GM23248 (cell line): ENCODE results near the gene ALK. TPM values are rescaled to one million over a fixed set of nuclear protein-coding genes. Genes with fewer than 3 reads are reported as not detected.

Experiments used
- DNase-seq: peaks from one replicate; pipeline ENCODE4 v3.0.0-alpha.2; 2015
- H2AFZ ChIP-seq: fragments of 200-600 bp; sonication (generic); 2 replicates; pipeline ENCODE4 v1.6.1; 2016; ENCODE audit warnings: antibody characterized with exemption
- H3F3A ChIP-seq: fragments of 200-600 bp; sonication (generic); 2 replicates; pipeline ENCODE4 v1.6.1; 2016; ENCODE audit warnings: mild to moderate bottlenecking, antibody characterized with exemption, mixed run types; ENCODE audit not compliant: insufficient read depth
- H3K27ac ChIP-seq: fragments of 200-600 bp; sonication (generic); 2 replicates; pipeline ENCODE4 v1.5.1; 2016; ENCODE audit warnings: mild to moderate bottlenecking
- H3K27me3 ChIP-seq: fragments of 200-600 bp; sonication (generic); replicated peaks from 2 replicates; pipeline ENCODE4 v1.6.1; 2016; ENCODE audit warnings: mild to moderate bottlenecking; ENCODE audit not compliant: insufficient read depth
- H3K36me3 ChIP-seq: fragments of 200-600 bp; sonication (generic); 2 replicates; pipeline ENCODE4 v1.6.1; 2016; ENCODE audit warnings: low read depth, mild to moderate bottlenecking
- H3K4me1 ChIP-seq: fragments of 200-600 bp; sonication (generic); 2 replicates; pipeline ENCODE4 v1.6.1; 2016; ENCODE audit warnings: mild to moderate bottlenecking; ENCODE audit not compliant: insufficient read depth
- H3K4me2 ChIP-seq: fragments of 200-600 bp; sonication (generic); one replicate; pipeline ENCODE4 v1.6.1; 2016; ENCODE audit warnings: mild to moderate bottlenecking; ENCODE audit not compliant: unreplicated experiment
- H3K4me3 ChIP-seq: fragments of 200-600 bp; sonication (generic); 2 replicates; pipeline ENCODE4 v1.5.1; 2016; ENCODE audit warnings: mild to moderate bottlenecking
- H3K79me2 ChIP-seq: fragments of 200-600 bp; sonication (generic); 2 replicates; pipeline ENCODE4 v1.6.1; 2016; ENCODE audit warnings: mild to moderate bottlenecking; ENCODE audit not compliant: insufficient read depth
- H3K9ac ChIP-seq: fragments of 200-600 bp; sonication (generic); 2 replicates; pipeline ENCODE4 v1.6.1; 2016; ENCODE audit warnings: mild to moderate bottlenecking
- H3K9me2 ChIP-seq: fragments of 200-600 bp; sonication (generic); 2 replicates; pipeline ENCODE4 v1.6.1; 2016; ENCODE audit warnings: mixed run types, mild to moderate bottlenecking, moderate library complexity; ENCODE audit not compliant: insufficient read depth
- H3K9me3 ChIP-seq: fragments of 200-600 bp; sonication (generic); one replicate; pipeline ENCODE4 v1.6.1; 2017; ENCODE audit warnings: low read depth
- H4K20me1 ChIP-seq: fragments of 200-600 bp; sonication (generic); 2 replicates; pipeline ENCODE4 v1.6.0; 2016; ENCODE audit not compliant: insufficient read depth
- EZH2 ChIP-seq: fragments of 200-600 bp; sonication (generic); IDR thresholded peaks from 2 replicates; pipeline ENCODE4 v1.6.1; 2018; ENCODE audit warnings: antibody characterized with exemption, mild to moderate bottlenecking; ENCODE audit not compliant: insufficient read depth, poor library complexity, severe bottlenecking
- EZH2phosphoT487 ChIP-seq: fragments of 200-600 bp; sonication (generic); IDR thresholded peaks from 2 replicates; pipeline ENCODE4 v1.6.1; 2018; ENCODE audit warnings: antibody characterized with exemption, moderate library complexity, mild to moderate bottlenecking, low read depth; ENCODE audit not compliant: insufficient read depth
- WGBS, 2 experiments: methylation state at CpG; one replicate each; pipeline ENCODE4 v1.1.6; 2015 to 2017; ENCODE audit warnings: low lambda C conversion rate in 2 of 2, low coverage in 1 of 2; ENCODE audit errors: missing lambda C conversion rate in 2 of 2; 5-methylcytosine and 5-hydroxymethylcytosine counted together
- in situ Hi-C: fragments of 300-500 bp; cut with MboI; formaldehyde crosslinking; loops from 2 replicates; pipeline ENCODE4 v1.15.0; 2020
- polyA plus RNA-seq: library from polyadenylated mRNA; unstranded; fragments of >200 nt; fragmentation: Nextera tagmentation; extraction: Ambion mirVana; gene quantifications from 2 replicates; pipeline ENCODE4 v1.2.1, GENCODE V29; 2016
- total RNA-seq: library from RNA; depleted of rRNA; stranded (reverse); fragments of >200 nt; shearing (Covaris generic); gene quantifications from 2 replicates; pipeline ENCODE4 v1.2.3, GENCODE V29; 2014

ALK gene
- total and polyA plus RNA-seq, 2 experiments from 2014 or later: under 0.01 to 0.05 TPM

DNA sequence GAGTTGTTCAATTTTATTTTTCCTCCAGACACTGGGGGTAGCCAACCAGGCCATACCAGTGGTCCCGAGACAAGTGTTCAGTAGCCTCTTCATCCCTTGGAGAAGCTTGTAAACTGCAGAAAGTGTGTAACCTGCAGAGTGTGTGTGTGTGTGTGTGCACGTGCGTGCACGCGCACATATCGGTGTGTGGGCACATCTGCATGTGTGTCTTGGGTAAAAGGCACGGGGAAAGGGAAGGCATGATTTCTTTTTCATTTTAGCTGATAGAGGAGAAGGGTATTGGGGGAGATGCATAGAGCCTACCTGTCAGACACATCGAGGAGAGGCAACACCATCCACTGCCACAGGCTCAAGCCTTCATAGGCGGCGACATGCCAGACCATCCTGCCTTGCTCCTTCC lies 624.8 kb downstream of the ALK start:
- WGBS, 2 experiments: 61% methylated on average over 10 of the region's 10 CpGs
- Histone ChIP-seq H3K4me1 (no peaks in the 10 kb centered on the region), H4K20me1 (no peaks in the 10 kb centered on the region), H3K4me2 (no peak overlapping the region), H3K9me2 (no peaks in the 10 kb centered on the region), H3K36me3 (no peaks in the 10 kb centered on the region), H3K4me3 (no peak overlapping the region), H2AFZ (no peak overlapping the region), H3F3A (no peaks in the 10 kb centered on the region), H3K79me2 (no peaks in the 10 kb centered on the region), H3K27me3 (peaks cover 32% of the 10 kb centered on the region; the same call in 1 of the 2 replicates), H3K9ac (no peak overlapping the region), H3K9me3 (no peaks in the 10 kb centered on the region), H3K27ac (no peak overlapping the region)
- no peak for DNase-seq
- in situ Hi-C loops: no loop called here
- no peak for TF ChIP-seq EZH2phosphoT487
- TF ChIP-seq EZH2: no peak

- H3K9me2 ChIP-seq: no peaks in the 10 kb centered on the region
- in situ Hi-C loops: no loop called here
- WGBS, 2 experiments: 12 to 20% methylated on average over 4 of the region's 4 CpGs
- peaks cover 33% of the 10 kb centered on the region; the same call in 1 of the 2 replicates for H3K27me3 ChIP-seq
- H3K9me3 ChIP-seq: no peaks in the 10 kb centered on the region
- H3F3A ChIP-seq: no peaks in the 10 kb centered on the region
- DNase-seq: peak; percentile 55
- no peaks in the 10 kb centered on the region for H4K20me1 ChIP-seq
- H3K27ac ChIP-seq: no peak overlapping the region
- TF ChIP-seq EZH2 (no peak), EZH2phosphoT487 (no peak)
- no peak overlapping the region for H2AFZ ChIP-seq
- H3K4me2 ChIP-seq: no peak overlapping the region
- no peaks in the 10 kb centered on the region for H3K4me1 ChIP-seq
- H3K36me3 ChIP-seq: no peaks in the 10 kb centered on the region
- H3K9ac ChIP-seq: no peak overlapping the region
- H3K79me2 ChIP-seq: no peaks in the 10 kb centered on the region
- H3K4me3 ChIP-seq: no peak overlapping the region
Observed at GRCh38 chr2:29295845-29296244, 625.5 kb downstream of the ALK start.

- no peaks in the 10 kb centered on the region for H4K20me1 ChIP-seq
- no peak overlapping the region for H3K9ac ChIP-seq
- H3K36me3 ChIP-seq: no peaks in the 10 kb centered on the region
- H3K4me3 ChIP-seq: no peak overlapping the region
- no peaks in the 10 kb centered on the region for H3K9me2 ChIP-seq
- TF ChIP-seq EZH2phosphoT487 (no peak), EZH2 (no peak)
- no peak overlapping the region for H2AFZ ChIP-seq
- WGBS, 2 experiments: 4 to 5% methylated on average over 5 of the region's 5 CpGs
- no peaks in the 10 kb centered on the region for H3F3A ChIP-seq
- 0 out of 2 replicates have a peak, but pooled peaks cover 21% of the 10 kb centered on the region for H3K27me3 ChIP-seq
- peak; percentile 46 for DNase-seq
- H3K4me1 ChIP-seq: no peaks in the 10 kb centered on the region
- H3K4me2 ChIP-seq: no peak overlapping the region
- no peaks in the 10 kb centered on the region for H3K79me2 ChIP-seq
- no peak overlapping the region for H3K27ac ChIP-seq
- no peaks in the 10 kb centered on the region for H3K9me3 ChIP-seq
- in situ Hi-C loops: no loop called here
Observed at GRCh38 chr2:29293830-29294438, 627.5 kb downstream of the ALK start.

GRCh38 chr2:29290293-29291047 lies 630.9 kb downstream of the ALK start:
- 45 to 46% methylated on average over 8 of the region's 8 CpGs for WGBS, 2 experiments
- Histone ChIP-seq H3K27ac (no peak overlapping the region), H3K4me2 (no peak overlapping the region), H2AFZ (no peak overlapping the region), H3K4me1 (no peaks in the 10 kb centered on the region), H3K27me3 (peaks cover 18% of the 10 kb centered on the region), H3K4me3 (no peak overlapping the region), H3K79me2 (no peaks in the 10 kb centered on the region), H3K9me3 (no peaks in the 10 kb centered on the region), H4K20me1 (no peaks in the 10 kb centered on the region), H3F3A (no peaks in the 10 kb centered on the region), H3K9me2 (no peaks in the 10 kb centered on the region), H3K9ac (no peak overlapping the region), H3K36me3 (no peaks in the 10 kb centered on the region)
- no peak for TF ChIP-seq EZH2phosphoT487
- TF ChIP-seq EZH2: no peak
- no peak for DNase-seq
- in situ Hi-C loops: no loop called here
